ENCODE results near the gene WWC1.

Gene WWC1

DNA sequence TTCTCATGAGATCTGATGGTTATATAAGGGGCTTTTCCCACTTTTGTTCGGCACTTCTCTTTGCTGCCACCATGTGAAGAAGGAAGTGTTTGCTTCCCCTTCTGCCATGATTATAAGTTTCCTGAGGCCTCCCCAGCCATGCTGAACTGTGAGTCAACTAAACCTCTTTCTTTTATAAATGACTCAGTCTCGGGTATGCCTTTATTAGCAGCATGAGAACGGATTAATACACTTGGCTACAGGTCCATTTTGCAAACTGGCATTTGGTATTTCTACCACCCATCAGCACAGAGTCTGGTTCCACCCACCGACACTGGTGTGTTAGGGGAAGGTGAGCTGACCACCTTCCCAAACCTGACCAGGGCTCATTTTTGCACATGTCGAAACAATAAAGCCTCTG, 146.9 kb downstream of the WWC1 start:
- no peak for FAIRE-seq
- TF ChIP-seq POLR2A (IDR thresholded peaks at IDR 0.05; ENCODE audit: low read depth, low read length) = no peak
- DNase-seq (ENCODE audit: insufficient read length, low spot score) = no peak

DNA sequence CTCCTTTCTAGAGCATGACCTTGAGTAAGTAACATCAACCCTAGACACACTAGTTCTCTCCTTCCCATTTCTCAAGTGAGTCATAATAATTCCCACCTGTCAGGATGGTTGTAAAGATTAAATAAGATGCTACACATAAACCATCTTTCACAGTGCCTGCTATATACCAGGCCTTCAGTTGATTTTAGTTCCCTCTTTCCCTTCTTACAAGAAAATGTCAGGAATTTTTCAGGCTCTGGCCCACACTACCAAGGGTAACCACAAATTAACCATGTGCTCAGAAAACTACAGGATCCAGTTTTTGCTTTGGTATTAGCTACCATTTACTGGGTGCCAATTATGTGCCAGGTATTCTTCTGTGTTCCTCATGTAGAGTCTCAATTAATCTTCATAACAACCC, 152.1 kb downstream of the WWC1 start:
- DNase-seq (ENCODE audit: insufficient read length, low spot score) (no peak), FAIRE-seq (no peak)
- TF ChIP-seq POLR2A (IDR thresholded peaks at IDR 0.05; ENCODE audit: low read depth, low read length) = no peak

- DNase-seq (ENCODE audit: insufficient read length, low spot score) = no peak
- no peak for FAIRE-seq
- TF ChIP-seq POLR2A (IDR thresholded peaks at IDR 0.05; ENCODE audit: low read depth, low read length) = no peak
Observed at GRCh38 chr5:168443950-168444700, 152.7 kb downstream of the WWC1 start.

DNA sequence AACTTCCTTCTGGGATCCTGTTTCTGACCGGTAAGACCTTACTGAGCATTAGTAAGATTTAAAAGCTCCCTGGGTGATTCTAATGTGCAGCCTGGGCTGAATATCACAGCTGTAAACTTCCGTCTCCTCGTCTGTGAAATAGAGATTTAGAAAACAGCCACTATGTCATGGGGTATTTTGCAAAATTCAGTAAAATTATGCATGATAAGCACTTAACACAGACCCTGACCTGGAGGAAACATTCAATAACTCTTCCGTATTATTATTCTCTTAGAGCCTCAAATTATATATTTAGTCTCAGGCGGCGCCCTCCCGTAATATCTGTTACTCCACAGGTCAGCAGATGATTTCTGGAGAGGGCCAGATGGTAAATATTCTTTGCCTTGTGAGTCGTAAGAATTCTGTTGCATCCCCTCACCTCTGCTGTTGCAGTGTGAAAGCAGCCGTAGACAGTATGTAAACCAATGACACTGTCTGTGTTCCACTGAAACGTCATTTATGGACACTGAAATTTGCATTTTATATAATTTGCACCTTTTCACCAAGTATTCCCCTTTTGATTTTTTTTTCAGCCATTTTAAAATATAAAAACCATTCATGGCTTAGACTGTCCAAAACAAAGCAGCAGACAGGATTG, 155.7 kb downstream of the WWC1 start:
- DNase-seq (ENCODE audit: insufficient read length, low spot score) (no peak), FAIRE-seq (no peak)
- TF ChIP-seq POLR2A (IDR thresholded peaks at IDR 0.05; ENCODE audit: low read depth, low read length) = no peak

- FAIRE-seq = no peak
- TF ChIP-seq POLR2A (IDR thresholded peaks at IDR 0.05; ENCODE audit: low read depth, low read length) = no peak
- no peak for DNase-seq (ENCODE audit: insufficient read length, low spot score)
Observed at GRCh38 chr5:168447808-168448207, 156.4 kb downstream of the WWC1 start.

DNA sequence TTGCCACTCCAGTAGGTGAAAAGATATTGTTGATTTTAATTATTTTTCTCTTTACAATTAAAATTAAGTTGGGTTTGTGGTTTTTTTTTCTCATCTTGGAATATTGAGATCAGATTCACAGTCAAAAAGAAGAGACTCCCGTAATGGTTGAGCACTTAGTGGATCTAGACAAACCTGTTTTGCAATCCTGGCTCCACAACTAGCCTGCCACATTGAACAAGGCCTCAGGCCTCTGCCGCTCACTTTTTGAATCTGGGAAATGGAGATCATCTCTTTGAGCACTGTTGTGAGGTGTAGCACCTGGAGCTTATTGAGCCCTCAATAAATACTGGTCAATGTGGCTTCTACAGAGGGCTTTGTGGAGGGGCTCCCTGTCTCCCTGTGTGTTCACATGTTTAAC, 157.7 kb downstream of the WWC1 start:
- FAIRE-seq = no peak
- TF ChIP-seq POLR2A (IDR thresholded peaks at IDR 0.05; ENCODE audit: low read depth, low read length) = no peak
- DNase-seq (ENCODE audit: insufficient read length, low spot score) = no peak

- DNase-seq (ENCODE audit: insufficient read length, low spot score) (no peak), FAIRE-seq (no peak)
- TF ChIP-seq POLR2A (IDR thresholded peaks at IDR 0.05; ENCODE audit: low read depth, low read length) = no peak
Observed at GRCh38 chr5:168451565-168451964, 160.1 kb downstream of the WWC1 start.

GRCh38 chr5:168455201-168455600, 163.8 kb downstream of the WWC1 start:
- no peak for FAIRE-seq
- no peak for TF ChIP-seq POLR2A (IDR thresholded peaks at IDR 0.05; ENCODE audit: low read depth, low read length)
- DNase-seq (ENCODE audit: insufficient read length, low spot score) = no peak

- no peak for TF ChIP-seq POLR2A (IDR thresholded peaks at IDR 0.05; ENCODE audit: low read depth, low read length)
- FAIRE-seq (no peak), DNase-seq (ENCODE audit: insufficient read length, low spot score) (no peak)
Observed at GRCh38 chr5:168457542-168457941, 166.1 kb downstream of the WWC1 start.

- no peak for TF ChIP-seq POLR2A (IDR thresholded peaks at IDR 0.05; ENCODE audit: low read depth, low read length)
- no peak for DNase-seq (ENCODE audit: insufficient read length, low spot score)
- FAIRE-seq = no peak
Observed at GRCh38 chr5:168460606-168461005, 169.2 kb downstream of the WWC1 start.

DNA sequence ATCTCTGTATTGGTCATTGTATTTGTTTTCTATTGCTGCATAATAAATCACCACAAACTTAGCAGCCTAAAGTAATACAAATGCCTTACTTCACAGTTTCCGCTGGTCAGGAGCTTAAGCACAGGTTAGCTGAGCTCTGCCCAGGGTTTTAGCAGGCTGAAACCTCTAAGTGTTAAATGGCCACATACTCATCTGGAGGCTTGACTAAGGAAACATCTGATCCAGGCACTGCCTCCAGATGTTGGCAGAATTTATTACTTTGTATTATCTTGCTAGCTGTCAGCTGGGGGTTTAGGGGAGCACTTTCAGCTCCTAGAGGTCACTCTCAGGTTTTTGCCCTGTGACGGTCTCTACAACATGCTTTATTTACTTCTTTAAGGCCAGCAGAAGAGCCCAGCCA, 171.6 kb downstream of the WWC1 start:
- TF ChIP-seq POLR2A (IDR thresholded peaks at IDR 0.05; ENCODE audit: low read depth, low read length) = no peak
- DNase-seq (ENCODE audit: insufficient read length, low spot score) (no peak), FAIRE-seq (no peak)

- TF ChIP-seq POLR2A (IDR thresholded peaks at IDR 0.05; ENCODE audit: low read depth, low read length) = no peak
- no peak for FAIRE-seq
Observed at GRCh38 chr5:168464214-168464613, 172.8 kb downstream of the WWC1 start.

DNA sequence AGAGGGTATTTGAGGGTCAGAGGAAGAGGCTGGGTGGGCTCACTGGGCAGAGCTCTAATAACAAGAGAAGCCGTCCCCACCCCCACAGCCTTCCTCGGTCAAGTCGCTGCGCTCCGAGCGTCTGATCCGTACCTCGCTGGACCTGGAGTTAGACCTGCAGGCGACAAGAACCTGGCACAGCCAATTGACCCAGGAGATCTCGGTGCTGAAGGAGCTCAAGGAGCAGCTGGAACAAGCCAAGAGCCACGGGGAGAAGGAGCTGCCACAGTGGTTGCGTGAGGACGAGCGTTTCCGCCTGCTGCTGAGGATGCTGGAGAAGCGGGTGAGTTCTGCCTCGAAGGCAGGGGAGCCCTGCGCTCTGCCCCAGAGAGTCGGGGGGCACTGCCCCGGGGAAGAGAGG, 173.2 kb downstream of the WWC1 start:
- no peak for FAIRE-seq
- TF ChIP-seq POLR2A (IDR thresholded peaks at IDR 0.05; ENCODE audit: low read depth, low read length) = no peak

More at GRCh38 chr5:168464214-168464613, 172.8 kb downstream of the WWC1 start:
- DNase-seq (ENCODE audit: insufficient read length, low spot score) = no peak

DNA sequence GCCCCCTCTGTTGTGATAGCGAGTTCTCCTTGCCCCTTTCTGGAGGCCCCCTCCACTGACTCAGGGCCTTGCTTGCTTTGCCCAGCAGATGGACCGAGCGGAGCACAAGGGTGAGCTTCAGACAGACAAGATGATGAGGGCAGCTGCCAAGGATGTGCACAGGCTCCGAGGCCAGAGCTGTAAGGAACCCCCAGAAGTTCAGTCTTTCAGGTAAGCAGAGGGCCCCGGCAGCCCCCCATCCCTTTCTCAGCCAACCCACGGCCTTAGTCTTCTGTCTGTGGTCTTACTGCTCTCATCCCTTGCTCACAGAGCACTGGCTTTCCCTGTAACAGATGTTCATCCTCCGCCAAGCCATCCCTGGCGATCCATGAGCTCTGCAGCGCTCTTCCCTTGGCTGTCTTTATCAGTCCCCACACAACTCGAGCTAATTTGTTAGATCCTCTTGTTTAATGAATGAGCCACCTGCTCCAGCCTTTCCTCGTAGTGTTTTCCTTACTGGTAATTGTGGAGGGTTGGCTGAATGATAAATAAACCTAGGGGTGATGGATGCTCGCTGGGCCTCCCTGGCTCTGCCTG, 176.4 kb downstream of the WWC1 start:
- FAIRE-seq (no peak), DNase-seq (ENCODE audit: insufficient read length, low spot score) (no peak)
- no peak for TF ChIP-seq POLR2A (IDR thresholded peaks at IDR 0.05; ENCODE audit: low read depth, low read length)

More for the DNA sequence above, 173.2 kb downstream of the WWC1 start:
- DNase-seq (ENCODE audit: insufficient read length, low spot score) = no peak

DNA sequence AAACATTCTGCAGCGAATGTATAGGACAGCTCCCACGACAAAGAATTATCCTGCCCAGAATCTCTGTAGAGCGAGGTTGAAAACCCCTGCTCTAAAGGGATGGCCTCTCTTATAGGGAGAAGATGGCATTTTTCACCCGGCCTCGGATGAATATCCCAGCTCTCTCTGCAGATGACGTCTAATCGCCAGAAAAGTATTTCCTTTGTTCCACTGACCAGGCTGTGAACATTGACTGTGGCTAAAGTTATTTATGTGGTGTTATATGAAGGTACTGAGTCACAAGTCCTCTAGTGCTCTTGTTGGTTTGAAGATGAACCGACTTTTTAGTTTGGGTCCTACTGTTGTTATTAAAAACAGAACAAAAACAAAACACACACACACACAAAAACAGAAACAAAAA, 177.4 kb downstream of the WWC1 start:
- no peak for TF ChIP-seq POLR2A (IDR thresholded peaks at IDR 0.05; ENCODE audit: low read depth, low read length)
- FAIRE-seq = no peak
- no peak for DNase-seq (ENCODE audit: insufficient read length, low spot score)
